Retinal pigment epithelial cell (primary cell): ENCODE data around the gene BEST3.

Experiments used
- DNase-seq: peaks from one replicate; pipeline ENCODE4 v3.0.0-alpha.2; 2010; ENCODE audit warnings: low read depth
- H3K4me3 ChIP-seq: 2 replicates; pipeline ENCODE4 v1.5.1; 2011; ENCODE audit warnings: mild to moderate bottlenecking, low read length, control low read depth, moderate library complexity
- TF ChIP-seq, protein P1 (sequence below): conservative IDR thresholded peaks from 2 replicates; pipeline ENCODE4 v1.5.1; 2011; ENCODE audit warnings: low read depth, low read length, control low read depth, inconsistent platforms

The BEST3 gene

DNA sequence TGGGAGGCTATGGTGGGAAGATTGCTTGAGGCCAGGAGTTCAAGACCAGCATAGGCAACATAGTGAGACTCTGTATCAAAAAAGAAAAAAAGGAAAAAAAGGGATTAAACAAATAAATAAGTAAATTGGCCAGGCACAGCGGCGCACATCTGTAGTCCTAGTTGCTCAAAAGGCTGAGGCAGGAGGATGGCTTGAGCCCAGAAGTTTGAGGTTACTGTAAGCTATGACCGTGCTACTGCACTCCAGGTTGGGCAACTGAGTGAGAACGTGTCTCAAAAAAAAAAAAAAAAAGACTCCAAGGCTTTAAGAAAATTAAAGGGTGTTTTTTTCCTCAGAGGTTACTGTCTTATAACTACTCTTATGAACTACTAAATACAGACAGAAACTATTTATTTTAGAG, 11.7 kb downstream of the BEST3 start:
- no peak overlapping the region for H3K4me3 ChIP-seq
- TF ChIP-seq, protein P1, sequence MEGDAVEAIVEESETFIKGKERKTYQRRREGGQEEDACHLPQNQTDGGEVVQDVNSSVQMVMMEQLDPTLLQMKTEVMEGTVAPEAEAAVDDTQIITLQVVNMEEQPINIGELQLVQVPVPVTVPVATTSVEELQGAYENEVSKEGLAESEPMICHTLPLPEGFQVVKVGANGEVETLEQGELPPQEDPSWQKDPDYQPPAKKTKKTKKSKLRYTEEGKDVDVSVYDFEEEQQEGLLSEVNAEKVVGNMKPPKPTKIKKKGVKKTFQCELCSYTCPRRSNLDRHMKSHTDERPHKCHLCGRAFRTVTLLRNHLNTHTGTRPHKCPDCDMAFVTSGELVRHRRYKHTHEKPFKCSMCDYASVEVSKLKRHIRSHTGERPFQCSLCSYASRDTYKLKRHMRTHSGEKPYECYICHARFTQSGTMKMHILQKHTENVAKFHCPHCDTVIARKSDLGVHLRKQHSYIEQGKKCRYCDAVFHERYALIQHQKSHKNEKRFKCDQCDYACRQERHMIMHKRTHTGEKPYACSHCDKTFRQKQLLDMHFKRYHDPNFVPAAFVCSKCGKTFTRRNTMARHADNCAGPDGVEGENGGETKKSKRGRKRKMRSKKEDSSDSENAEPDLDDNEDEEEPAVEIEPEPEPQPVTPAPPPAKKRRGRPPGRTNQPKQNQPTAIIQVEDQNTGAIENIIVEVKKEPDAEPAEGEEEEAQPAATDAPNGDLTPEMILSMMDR = no peak
- no peak for DNase-seq

DNA sequence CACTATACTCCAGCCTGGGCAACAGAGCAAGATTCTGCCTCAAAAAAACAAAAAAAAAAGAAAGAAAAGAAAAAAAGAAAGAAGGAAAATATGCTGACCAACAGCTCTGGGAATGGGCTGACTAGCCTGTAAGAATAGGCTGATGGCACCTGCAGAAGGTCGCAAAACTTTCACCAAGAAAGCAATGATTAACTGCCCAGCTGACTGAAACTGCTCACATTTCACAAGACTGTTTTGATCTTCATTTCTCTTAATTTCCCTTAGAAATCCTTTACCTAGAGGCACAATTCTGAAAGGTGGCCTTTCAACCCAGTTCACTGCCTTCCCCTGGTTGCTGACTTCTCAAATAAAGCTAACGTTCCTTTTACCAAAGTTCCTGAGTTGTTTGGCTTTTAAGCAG, 12.4 kb downstream of the BEST3 start:
- TF ChIP-seq, protein P1 = no peak
- no peak overlapping the region for H3K4me3 ChIP-seq
- no peak for DNase-seq

DNA sequence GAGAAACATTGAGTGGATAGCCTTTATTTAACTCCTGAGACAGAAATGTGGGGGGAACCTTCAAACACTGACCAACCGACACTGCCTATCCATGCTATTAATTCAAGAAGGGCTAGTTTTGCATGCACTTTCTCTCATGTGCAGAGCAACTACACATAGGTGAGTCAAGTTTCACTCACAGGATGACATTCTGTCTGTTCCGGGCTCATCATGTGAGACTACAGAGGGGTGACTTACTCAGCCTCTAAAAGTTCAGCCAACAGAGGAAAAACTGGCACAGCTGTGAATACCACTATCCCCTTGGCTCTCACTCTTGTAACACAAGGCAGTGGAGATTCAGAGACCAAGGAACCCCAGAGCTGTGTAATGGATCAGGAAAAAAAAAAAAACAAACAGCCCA, 13.3 kb downstream of the BEST3 start:
- DNase-seq = no peak
- no peak overlapping the region for H3K4me3 ChIP-seq
- TF ChIP-seq, protein P1 = no peak

DNA sequence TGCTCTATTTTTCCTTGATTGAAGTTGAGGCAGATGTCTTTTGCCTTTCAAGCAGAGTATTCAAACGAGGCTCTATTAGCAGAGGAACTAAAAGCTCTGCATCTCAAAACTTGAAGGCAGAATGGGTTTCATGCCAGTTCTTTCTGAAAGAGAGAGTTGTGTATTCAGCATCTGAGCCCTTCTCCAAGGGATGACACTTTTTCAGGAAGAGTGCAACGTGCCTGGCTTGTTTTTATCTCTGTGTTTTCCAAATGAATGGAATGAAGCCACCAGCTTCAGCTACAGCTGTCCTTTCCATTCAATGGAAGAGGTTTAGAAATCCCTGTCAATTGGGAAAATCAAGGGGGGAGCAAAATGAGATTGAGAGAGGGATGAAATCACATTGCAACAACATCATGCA, 14.6 kb downstream of the BEST3 start:
- no peak overlapping the region for H3K4me3 ChIP-seq
- TF ChIP-seq, protein P1 = no peak
- DNase-seq = no peak

DNA sequence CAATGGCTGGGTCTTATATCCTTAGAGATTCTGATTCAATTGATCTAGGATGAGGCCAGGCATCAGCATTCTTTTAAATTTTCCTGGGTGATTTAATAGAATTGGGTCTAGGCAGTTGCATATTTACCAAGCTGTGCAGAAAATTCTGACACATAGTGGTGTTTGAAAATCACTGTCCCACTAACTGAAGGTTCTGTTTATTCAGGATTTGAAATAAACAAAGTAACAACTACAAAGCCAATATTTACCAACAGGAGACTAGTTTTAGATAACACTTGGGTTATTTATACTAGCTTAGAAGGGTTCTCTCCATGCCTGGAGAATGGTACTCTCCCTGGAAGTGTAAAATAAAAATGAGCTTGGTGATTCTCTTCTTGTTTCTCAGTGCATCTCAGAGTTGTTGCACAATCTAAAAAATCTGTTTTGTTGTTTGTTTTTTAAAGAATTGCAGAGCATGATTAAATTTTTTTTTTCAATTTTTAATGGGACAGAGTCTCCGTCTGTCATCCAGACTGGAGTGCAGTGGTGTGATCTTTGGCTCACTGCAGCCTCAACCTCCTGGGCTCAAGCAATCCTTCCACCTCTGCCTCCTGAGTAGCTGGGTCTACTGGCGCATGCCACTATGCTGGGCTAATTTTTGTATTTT, 16.9 kb downstream of the BEST3 start:
- TF ChIP-seq, protein P1 = no peak
- no peak for DNase-seq
- H3K4me3 ChIP-seq = no peak overlapping the region

DNA sequence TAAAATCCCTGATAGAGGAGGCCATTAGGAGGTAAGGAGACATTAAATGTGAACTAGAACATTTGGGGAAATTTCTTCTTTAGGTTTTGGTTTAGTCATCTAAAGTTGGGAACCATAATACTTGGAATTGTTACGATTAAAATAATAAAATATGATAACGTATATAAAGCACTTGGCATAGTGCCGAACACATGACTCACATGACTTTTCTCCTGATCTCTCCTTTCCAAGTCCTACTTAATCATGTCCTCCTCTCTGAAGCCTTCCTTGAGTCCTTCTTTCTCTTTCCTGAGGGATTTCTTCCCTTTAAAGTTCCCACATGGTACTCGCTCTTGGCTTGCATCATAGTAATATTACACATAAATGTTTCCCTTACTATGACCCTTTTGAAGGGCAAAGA, 20.0 kb downstream of the BEST3 start:
- no peak for DNase-seq
- no peak overlapping the region for H3K4me3 ChIP-seq
- TF ChIP-seq, protein P1 = no peak

DNA sequence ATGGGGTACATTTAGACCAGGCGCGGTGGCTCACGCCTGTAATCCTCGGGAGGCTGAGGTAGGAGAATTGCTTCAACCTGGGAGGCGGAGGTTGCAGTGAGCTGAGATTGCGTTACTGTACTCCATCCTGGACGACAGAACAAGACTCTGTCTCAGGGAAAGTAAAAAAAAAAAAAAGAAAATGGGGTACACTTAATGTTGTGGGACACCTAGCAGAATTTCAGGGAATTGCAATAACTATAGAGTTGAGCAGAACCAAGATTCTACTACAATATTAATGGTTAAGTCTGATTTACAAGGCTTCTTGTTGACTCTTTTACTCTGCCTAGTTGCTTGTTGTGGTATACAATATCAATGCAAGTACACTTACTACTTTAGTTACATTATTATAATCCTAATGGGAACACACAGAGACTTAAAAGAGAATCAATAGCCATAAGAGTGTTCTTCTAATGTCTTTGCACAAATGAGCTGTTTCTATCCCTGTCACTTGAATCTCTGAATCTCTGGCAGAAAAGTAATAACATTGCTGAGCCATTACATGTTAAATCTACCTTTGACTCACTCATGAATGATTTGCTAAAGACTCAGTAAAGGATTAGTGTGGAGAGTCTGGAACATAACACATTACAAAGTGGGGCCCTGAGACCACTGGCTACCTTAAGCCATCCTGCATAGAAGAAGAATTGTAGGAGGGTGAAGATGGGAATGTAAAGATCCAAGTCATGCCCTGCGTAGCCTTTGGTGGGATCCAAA, 22.7 kb downstream of the BEST3 start:
- no peak overlapping the region for H3K4me3 ChIP-seq
- peak; percentile 63 for DNase-seq
- TF ChIP-seq, protein P1 = peak; percentile 17
